LNCAP (cell line): Measurements from ENCODE around the gene TMEM53.

Source experiments
- TF ChIP-seq, protein P1 (sequence below): fragments of 450-650 bp; IDR thresholded peaks from 2 replicates; pipeline ENCODE4 v1.5.1; 2017; ENCODE audit warnings: mild to moderate bottlenecking

TMEM53 gene

DNA sequence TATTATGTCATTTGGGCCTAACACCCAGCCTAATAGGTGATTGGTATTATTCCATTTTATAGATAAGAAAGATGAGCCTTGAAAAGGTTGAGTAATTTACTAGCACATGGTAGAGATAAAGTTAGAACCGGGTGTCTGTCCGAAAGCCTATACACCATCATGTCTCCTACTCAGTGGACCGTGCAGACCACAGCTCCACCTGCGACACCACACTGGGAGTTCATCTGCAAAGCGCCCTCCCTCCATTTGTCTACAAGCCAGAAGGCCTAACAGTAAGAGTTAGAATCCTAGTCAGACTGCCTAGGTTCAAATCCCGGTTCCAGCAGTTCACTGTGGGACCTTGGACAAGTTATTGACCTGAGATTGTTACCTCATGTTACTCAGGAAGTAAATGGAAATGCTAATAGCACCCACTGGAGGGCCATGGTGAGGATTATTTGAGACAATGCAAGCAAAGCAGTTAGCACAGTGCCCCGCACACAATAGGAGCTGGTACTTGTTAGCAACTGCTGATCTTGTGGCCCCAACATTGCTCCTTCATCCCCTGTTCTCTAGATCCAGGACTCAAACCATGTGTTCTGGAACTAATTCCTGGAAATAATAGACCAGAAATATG is 20.7 kb upstream of the TMEM53 start:
- TF ChIP-seq, protein P1, sequence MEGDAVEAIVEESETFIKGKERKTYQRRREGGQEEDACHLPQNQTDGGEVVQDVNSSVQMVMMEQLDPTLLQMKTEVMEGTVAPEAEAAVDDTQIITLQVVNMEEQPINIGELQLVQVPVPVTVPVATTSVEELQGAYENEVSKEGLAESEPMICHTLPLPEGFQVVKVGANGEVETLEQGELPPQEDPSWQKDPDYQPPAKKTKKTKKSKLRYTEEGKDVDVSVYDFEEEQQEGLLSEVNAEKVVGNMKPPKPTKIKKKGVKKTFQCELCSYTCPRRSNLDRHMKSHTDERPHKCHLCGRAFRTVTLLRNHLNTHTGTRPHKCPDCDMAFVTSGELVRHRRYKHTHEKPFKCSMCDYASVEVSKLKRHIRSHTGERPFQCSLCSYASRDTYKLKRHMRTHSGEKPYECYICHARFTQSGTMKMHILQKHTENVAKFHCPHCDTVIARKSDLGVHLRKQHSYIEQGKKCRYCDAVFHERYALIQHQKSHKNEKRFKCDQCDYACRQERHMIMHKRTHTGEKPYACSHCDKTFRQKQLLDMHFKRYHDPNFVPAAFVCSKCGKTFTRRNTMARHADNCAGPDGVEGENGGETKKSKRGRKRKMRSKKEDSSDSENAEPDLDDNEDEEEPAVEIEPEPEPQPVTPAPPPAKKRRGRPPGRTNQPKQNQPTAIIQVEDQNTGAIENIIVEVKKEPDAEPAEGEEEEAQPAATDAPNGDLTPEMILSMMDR, result no peak

DNA sequence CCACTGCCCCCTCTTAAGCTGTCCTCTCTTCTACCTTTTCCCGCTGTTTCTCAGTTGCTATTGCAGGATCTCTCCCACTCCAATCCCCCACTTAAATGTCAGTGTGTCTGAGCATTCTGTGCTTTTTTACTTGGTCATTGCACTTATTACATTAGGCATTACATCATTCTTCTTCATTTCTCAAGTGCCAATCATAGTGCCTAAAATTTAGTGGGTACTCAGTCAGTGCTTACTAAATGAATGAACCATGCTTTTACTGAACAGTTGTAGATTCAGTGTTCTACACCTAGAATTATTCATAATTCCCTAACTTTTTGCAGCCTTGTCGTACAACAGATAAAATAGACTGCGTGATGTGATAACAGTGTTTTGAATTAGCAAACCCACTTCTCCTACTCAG is 19.6 kb upstream of the TMEM53 start:
- TF ChIP-seq, protein P1, result no peak

DNA sequence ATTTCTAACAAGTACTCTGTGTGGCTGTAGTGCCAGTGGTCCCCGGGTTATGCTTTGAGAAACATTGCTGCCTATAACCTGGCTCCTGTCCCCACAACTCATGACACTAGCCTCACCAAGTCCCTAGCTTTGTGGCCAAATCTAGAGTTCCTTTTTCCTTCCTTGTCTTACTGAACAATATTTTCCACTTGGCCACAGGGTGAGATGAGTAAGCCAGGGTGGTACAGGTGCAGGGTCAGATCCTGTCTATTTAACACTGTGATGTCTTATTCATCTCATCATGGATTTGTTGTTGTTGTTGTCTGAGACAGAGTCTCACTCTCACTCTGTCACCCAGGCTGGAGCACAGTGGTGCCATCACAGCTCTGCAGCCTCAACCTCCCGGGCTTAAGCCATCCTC is 18.9 kb upstream of the TMEM53 start:
- TF ChIP-seq, protein P1, result no peak

DNA sequence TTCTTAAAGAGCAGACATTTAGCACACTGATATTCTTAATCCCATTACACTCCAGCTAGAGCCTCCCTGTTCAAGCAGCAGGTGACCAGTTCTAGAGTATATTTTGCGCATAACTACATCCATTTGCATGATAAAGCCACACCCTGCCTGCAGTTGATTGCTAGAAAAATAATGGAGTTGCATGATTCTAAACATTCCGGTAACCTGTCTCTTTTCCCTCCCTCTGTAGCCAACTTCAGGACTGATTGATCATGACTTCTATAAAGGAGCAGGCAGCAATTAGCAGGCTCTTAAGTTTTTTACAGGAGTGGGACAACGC is 15.1 kb upstream of the TMEM53 start:
- TF ChIP-seq, protein P1, result no peak

DNA sequence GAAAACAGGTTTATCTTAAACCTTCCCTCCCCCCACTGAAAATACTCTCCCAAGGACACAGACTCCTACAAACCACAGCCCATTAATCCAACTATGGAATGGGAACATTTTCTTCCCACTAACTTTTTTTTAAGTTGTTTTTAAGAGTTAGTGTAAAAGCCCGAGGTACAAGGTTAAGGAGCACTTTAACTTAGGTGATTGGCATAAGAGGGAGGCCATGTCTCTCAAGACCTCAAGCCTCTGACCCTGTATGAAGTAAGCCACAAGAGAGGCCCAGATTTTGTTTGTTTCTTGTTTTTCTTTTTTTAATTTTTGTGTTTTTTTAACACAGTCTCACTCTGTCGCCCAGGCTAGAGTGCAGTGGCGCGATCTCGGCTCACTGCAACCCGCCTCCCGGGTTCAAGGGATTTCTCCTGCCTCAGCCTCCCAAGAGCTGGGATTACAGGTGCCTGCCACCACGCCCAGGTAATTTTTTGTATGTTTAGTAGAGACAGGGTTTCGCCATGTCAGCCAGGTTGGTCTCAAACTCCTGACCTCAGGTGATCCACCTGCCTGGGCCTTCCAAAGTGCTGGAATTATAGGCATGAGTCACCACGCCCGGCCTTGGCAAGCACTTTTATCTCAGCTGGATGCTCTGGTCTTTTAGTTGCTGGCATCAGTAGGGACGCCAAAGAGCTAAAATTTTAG is 14.6 kb upstream of the TMEM53 start:
- TF ChIP-seq, protein P1, result no peak

DNA sequence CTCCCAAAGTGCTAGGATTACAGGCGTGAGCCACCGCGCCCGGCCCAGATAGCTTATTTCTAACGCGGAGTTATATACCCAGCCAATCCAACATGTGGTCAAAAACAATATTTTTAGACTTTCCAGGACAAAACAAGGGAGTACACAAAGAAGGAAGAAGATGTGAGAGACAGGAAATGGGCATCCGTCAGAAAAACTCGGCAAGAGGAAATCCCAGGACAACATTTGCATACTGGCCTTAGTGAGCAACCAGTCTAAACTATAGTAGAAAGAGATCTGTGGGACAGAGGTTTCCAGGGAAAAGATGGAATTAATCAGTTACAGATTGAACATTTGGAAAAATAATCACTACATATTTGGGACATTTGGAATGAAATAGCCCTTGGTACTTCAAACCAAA is 11.6 kb upstream of the TMEM53 start:
- TF ChIP-seq, protein P1, result no peak

DNA sequence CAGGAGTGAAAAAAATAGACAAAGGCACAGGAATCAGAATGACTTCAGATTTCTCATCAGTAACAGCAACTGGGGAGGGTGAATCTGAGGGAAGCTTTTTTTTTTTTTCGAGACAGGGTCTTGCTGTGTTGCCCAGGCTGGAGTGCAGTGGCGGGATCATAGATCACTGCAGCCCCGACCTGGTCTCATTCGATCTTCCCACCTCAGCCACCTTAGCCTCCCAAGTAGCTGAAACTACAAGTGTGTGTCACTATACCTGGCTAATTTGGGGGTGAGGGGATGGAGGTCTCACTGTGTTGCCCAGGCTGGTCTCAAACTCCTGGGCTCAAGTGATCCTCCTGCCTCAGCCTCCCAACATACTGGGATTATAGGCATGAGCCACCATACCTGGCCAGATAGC is 10.9 kb upstream of the TMEM53 start:
- TF ChIP-seq, protein P1, result no peak
